Stimulated activated CD4-positive, alpha-beta T cell treated with anti-CD3 and anti-CD28 coated beads, TNF-alpha, amount 100 ng/mL, for 48 hours (primary cell): ENCODE data around the gene GLIS1.
A peak's percentile ranks its signal among the peaks of the same experiment; 100 is the strongest.
"Not testable (repeated sequence)": the region's sequence is repeated elsewhere in the genome, so short reads cannot be mapped to it uniquely, and the experiment has no call there.

Experiments used
- DNase-seq, 3 donors: peaks; one replicate each; pipeline ENCODE4 v3.0.0-alpha.2; 2020; ENCODE audit warnings: low read depth in 3 of 3

The GLIS1 gene

DNA sequence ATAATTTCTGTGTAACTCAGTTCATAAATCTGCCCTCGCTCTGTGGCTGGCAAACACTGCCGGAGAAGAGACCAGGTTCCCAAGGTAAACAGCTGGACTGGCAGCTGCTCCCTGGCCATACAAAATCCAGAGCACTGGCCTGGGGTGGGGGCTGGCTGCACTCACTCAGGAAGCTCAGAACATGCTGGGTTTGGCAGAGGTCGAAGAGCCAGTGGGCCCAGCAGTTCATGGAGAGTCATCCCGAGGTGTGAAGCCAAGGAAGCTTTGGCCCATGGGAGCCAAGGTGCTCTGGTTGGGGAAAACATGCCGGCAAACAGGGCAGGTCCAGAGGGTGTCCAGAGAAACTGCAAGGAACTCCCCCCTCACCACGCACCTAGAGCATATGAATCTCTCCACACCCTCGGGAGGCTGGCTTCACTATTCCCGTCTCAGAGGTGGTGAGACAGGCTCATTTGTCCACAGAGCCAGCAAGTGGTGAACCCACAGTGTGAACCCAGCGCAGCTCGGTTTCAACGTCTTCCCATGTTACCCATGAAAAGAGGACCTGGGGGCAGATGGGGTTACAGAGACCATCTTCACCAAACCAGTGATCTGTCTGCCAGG, 177.4 kb downstream of the GLIS1 start:
- DNase-seq: no peak

GRCh38 chr1:53560581-53561502, 178.1 kb downstream of the GLIS1 start:
- no peak for DNase-seq

GRCh38 chr1:53559854-53560580, 178.9 kb downstream of the GLIS1 start:
- DNase-seq: no peak

DNA sequence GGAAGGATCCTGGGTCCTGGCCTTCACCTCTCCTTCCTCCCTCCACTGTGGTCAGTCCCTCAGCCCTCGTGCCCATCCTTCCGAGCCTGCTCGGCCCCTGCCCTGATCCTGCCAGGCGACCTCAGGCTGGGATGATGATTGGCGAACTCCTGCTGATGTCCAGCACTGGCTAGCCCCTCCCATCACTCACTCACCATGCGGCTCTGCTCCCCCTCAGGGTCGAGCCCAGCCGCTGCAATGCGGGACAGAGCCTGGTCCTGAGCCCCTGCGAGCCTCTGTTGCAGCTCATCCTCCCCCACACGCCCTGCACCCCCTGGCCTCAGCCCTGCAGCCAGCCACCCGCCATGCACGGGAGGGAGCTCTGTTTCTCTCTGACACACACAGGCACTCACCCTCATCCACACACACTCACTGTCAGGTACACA, 179.6 kb downstream of the GLIS1 start:
- DNase-seq: no peak

DNA sequence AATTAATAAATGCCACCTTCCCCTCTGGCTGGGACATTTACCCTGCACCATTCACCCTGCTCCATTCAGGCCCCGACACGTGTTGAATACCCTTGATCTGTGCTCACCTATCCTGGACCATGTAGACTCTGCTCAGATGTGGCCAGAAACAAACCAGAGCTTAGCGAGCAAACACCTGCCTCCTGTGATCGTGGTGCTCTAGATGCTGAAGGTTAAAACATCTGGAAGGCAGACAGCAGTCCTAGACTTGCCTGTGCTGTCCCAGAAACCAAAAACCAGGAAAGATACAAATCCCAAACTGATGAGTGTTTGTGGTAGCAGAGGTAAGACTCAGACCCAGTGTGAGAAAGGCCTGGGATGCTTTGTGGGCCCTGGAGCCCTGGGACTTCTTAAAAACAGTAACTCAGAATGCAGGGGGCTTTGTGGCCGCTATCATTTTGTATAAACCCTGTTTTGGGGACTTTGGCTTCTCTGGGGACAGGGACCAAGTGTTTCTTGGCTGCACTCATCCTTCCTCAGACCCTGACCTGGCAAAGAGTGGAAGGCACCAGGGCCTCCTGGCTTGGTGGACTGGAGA, 180.1 kb downstream of the GLIS1 start:
- no peak for DNase-seq

GRCh38 chr1:53557830-53558738, 180.9 kb downstream of the GLIS1 start:
- no peak for DNase-seq

GRCh38 chr1:53557369-53557768, 181.6 kb downstream of the GLIS1 start:
- DNase-seq: no peak

DNA sequence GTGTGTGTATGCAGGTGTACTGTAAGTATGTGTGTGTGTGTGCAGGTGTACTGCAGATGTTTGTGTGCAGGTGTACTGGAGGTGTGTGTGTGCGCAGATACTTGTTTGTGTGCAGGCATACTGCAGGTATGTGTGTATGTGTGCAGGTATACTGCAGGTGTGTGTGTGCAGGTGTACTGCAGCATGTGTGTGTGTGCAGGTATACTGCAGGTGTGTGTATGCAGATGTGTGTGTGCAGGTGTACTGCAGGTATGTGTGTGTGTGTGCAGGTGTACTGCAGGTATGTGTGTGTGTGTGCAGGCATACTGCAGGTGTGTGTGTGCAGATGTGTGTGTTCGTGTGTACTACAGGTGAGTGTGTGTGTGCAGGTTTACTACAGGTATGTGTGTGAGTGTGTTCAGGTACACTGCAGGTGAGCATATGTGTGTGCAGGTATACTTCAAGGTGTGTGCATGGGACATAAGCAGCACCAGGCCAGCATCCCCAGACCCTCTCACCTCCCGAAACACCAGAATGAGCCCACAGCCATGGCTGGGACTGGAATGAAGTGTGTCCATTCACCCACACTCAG, 182.2 kb downstream of the GLIS1 start:
- DNase-seq: no peak

DNA sequence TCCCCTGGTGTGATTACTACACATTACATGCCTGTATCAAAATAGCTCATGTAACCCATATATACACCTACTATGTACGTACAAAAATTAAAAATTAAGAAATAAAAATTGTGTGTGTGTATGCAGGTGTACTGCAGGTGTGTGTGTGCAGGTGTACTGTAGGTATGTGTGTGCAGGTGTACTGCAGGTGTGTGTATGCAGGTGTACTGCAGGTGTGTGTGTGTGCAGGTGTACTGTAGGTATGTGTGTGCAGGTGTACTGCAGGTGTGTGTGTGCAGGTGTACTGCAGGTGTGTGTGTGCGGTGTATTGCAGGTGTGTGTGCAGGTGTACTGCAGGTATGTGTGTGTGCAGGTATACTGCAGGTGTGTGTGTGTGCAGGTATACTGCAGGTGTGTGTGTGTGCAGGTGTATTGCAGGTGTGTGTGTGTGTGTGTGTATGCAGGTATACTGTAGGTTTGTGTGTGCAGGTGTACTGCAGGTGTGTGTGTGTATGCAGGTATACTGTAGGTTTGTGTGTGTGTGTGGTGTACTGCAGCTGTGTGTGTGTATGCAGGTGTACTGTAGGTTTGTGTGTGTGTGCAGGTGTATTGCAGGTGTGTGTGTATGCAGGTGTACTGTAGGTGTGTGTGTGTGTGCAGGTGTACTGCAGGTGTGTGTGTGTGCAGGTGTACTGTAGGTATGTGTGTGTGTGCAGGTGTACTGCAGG, 183.2 kb downstream of the GLIS1 start:
- DNase-seq: not testable (repeated sequence)

- no peak for DNase-seq
Measured at GRCh38 chr1:53554592-53555305, 184.2 kb downstream of the GLIS1 start.

GRCh38 chr1:53553734-53554509, 185.0 kb downstream of the GLIS1 start:
- no peak for DNase-seq

DNA sequence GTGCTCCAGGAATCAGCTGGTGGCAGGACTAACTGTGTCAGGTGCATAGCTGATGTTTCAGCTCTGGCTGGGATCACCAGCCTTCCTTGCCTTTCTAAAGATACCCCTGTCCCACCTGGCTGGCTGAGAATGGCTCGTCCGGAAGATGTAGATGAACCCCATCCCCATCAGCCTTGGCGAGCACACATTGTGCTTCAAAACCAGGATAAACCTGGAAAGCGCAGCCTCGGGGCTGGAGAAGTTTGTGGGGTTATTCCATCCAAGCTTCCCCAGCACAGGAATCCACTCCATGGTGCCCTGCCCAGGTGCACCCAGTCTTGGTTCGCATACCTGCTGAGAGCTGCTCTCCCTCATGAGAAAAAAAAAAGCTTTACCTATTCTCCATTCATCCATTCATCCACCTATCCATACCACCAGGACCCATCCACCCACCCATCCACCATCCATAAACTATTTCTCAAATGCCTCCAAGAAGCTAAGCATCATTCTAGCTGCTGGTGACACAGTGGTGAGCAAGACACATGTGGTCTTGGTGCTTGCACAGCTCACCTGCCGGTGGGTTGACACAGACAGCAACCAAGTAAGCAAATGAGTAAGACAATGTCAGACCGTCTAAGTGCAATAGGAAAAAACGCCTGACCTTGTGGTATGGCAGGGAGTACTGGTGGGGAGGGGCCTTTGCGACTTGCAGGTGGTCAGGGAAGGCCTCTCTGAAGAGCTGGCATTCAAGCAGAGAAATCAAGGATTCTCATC, 185.8 kb downstream of the GLIS1 start:
- peak in 1 of 3 donors; percentile 15 for DNase-seq

DNA sequence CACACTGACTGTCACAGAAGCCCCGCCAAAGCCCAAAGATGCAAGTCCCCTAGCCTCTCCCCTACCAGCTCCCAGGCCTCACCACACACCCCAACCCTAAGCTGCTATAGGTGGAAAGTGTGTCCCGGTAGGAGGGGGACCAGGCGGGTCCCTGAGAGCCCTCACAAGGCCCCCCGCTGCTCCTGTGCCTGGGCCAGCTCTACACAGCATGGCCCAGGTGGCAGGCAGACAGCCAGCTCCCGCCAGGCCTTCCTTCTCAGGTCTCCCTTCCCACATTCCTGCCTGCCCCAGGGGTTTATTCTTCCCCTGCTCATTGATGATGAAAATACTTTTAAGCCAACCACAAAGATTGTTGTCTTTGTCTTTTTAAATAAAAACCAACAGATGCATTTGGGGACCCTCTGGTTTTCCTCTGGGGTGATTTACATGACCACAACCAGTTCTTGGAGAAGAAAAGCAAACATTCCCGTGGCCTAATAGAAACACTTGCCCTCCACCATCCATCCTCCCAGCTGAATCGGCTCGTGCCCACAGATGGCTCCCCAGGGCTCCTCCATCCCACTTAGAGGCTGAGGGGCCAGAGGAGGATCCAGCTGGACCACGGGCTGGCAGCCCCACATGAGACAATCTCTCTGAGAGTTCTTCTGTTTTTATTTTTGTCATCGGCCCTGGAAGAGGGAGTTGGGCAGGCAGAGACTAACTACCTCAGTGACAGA, 186.7 kb downstream of the GLIS1 start:
- DNase-seq: no peak

DNA sequence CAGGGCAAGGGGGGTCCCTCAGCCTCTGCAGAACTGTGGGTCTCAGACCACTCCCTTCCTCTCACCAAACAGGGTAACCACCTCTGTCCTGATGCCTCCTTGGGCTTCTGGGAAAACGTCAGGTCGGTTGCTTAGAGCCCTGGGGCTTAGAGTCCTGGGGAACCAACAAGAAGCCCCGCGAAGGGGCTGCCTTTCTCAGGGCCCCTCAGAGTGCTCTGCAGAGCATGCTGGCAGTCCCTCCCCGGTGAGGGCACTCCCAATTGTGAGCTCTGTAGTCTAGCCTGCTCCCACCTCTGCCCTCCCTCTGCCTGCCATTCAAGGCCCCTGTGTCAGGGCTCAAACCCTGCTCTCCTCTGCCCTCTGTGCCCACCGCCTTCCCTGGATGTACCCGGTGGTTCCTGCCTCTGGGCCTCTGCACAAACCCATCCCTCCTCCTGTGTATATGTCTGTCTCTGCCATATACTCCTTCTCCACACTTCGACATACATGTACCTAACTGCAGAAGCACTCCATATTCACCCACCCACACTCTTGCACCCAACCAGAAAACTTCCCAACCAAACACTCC, 187.5 kb downstream of the GLIS1 start:
- DNase-seq: no peak

GRCh38 chr1:53550201-53550741, 188.7 kb downstream of the GLIS1 start:
- no peak for DNase-seq

DNA sequence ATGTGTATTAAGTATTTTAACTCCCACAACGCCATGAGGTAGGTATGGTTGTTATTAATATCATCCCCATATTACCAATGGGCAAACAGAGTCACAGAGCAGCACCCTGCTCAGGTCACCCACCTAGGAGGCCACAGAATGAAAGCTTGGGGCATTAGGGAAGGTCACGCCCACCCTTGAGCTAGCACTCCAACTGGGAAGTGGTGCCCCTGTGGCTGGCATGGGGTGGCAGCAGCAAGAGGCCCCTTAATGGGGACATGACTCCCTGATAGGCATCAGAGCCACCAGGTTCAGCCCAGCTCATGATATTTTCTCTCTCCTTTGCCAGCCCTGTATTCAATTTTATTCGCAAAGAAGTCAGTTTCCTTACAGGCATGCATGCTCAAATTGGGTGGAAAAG, 189.2 kb downstream of the GLIS1 start:
- DNase-seq: no peak

DNA sequence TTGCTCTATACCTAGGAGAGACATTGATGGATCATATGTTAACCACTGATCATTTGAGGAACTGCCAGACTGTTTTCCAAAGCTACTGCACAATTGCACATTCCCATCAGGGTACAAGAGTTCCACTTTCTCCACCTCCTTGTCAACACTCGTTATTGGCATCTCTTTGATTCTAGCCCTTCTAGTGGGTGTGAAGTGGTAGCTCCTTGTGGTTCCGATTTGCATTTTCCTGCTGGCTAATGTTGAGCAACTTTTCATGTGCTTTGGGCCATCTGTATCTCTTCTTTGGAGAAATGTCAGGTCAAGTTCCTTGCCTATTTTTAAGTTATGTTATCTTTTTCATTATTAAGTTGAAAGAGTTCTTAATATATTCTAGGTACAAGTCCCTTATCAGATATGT, 189.7 kb downstream of the GLIS1 start:
- DNase-seq: no peak
